ENCODE results near the gene CEP72. TPM values are rescaled to one million over a fixed set of nuclear protein-coding genes. Genes with fewer than 3 reads are reported as not detected.

Gene CEP72
- total RNA-seq, 1 donor from 2014 or later = 7.0 TPM

GRCh38 chr5:616484-617039 lies 4.4 kb downstream of the CEP72 start:
- DNase-seq (ENCODE audit: low read depth) = no peak
- peaks cover 8% of the 10 kb centered on the region for H3K36me3 Mint-ChIP-seq (ENCODE audit: low read depth, unreplicated experiment)
- H3K9ac ChIP-seq (ENCODE audit: low read length) = no peak overlapping the region

GRCh38 chr5:617896-618295 lies 5.8 kb downstream of the CEP72 start:
- H3K27ac ChIP-seq (ENCODE audit: low read depth, low read length) = no peak overlapping the region
- peaks cover 7% of the 10 kb centered on the region for H4K20me1 ChIP-seq (ENCODE audit: insufficient read depth, low read length)
- FAIRE-seq (no peak), DNase-seq (ENCODE audit: low read depth) (no peak)
- H3K27me3 ChIP-seq (ENCODE audit: insufficient read depth, low read length) = no peaks in the 10 kb centered on the region
- no peak overlapping the region for H3K27ac Mint-ChIP-seq (ENCODE audit: unreplicated experiment)
- H3K9ac ChIP-seq (ENCODE audit: low read length) = no peak overlapping the region
- H3K9me3 ChIP-seq (ENCODE audit: insufficient read depth, low read depth, low read length) = no peaks in the 10 kb centered on the region
- H3K4me1 ChIP-seq (ENCODE audit: insufficient read depth, low read length) = no peaks in the 10 kb centered on the region
- H3K4me3 Mint-ChIP-seq (ENCODE audit: unreplicated experiment) = no peak overlapping the region
- H3K36me3 Mint-ChIP-seq (ENCODE audit: low read depth, unreplicated experiment) = peaks cover 16% of the 10 kb centered on the region
- H2AFZ ChIP-seq (ENCODE audit: low read depth, low read length) = no peak overlapping the region
- peaks cover 54% of the 10 kb centered on the region for H3K79me2 ChIP-seq (ENCODE audit: insufficient read depth, low read length)
- H3K36me3 ChIP-seq (ENCODE audit: insufficient read depth, low read length) = peaks cover 4% of the 10 kb centered on the region
- H3K27me3 Mint-ChIP-seq (ENCODE audit: low read depth, unreplicated experiment) = peaks cover 2% of the 10 kb centered on the region
- H3K4me3 ChIP-seq (ENCODE audit: insufficient read depth, low read depth, low read length) = no peak overlapping the region
- peaks cover 3% of the 10 kb centered on the region for H3K9me3 Mint-ChIP-seq (ENCODE audit: unreplicated experiment)
- TF ChIP-seq CTCF (IDR thresholded peaks at IDR 0.05; ENCODE audit: insufficient read depth, low read depth, low read length) (no peak), EZH2 (IDR thresholded peaks at IDR 0.05; ENCODE audit: insufficient read depth, low read length) (no peak)
- no peak overlapping the region for H3K4me2 ChIP-seq (ENCODE audit: low read length)
- peaks cover 12% of the 10 kb centered on the region for H3K4me1 Mint-ChIP-seq (ENCODE audit: low read depth, unreplicated experiment)

More at GRCh38 chr5:616484-617039, 4.4 kb downstream of the CEP72 start:
- Histone ChIP-seq H3K79me2 (ENCODE audit: insufficient read depth, low read length) (peaks cover 59% of the 10 kb centered on the region), H3K36me3 (ENCODE audit: insufficient read depth, low read length) (peaks cover 4% of the 10 kb centered on the region), H3K4me1 (ENCODE audit: insufficient read depth, low read length) (peaks cover under 1% of the 10 kb centered on the region), H4K20me1 (ENCODE audit: insufficient read depth, low read length) (peaks cover 7% of the 10 kb centered on the region), H3K4me2 (ENCODE audit: low read length) (no peak overlapping the region), H3K4me3 (ENCODE audit: insufficient read depth, low read depth, low read length) (no peak overlapping the region), H3K27ac (ENCODE audit: low read depth, low read length) (no peak overlapping the region), H3K9me3 (ENCODE audit: insufficient read depth, low read depth, low read length) (no peaks in the 10 kb centered on the region), H3K27me3 (ENCODE audit: insufficient read depth, low read length) (no peaks in the 10 kb centered on the region), H2AFZ (ENCODE audit: low read depth, low read length) (peak overlapping the region; percentile 2)
- Mint-ChIP-seq H3K9me3 (ENCODE audit: unreplicated experiment) (peaks cover 3% of the 10 kb centered on the region), H3K4me3 (ENCODE audit: unreplicated experiment) (no peak overlapping the region), H3K27me3 (ENCODE audit: low read depth, unreplicated experiment) (no peaks in the 10 kb centered on the region), H3K4me1 (ENCODE audit: low read depth, unreplicated experiment) (peaks cover 13% of the 10 kb centered on the region), H3K27ac (ENCODE audit: unreplicated experiment) (peak overlapping the region; percentile 49)
- TF ChIP-seq EZH2 (IDR thresholded peaks at IDR 0.05; ENCODE audit: insufficient read depth, low read length) = no peak
- TF ChIP-seq CTCF (IDR thresholded peaks at IDR 0.05; ENCODE audit: insufficient read depth, low read depth, low read length) = no peak
- no peak for FAIRE-seq

- Histone ChIP-seq H4K20me1 (ENCODE audit: insufficient read depth, low read length) (peaks cover 4% of the 10 kb centered on the region), H3K9me3 (ENCODE audit: insufficient read depth, low read depth, low read length) (no peaks in the 10 kb centered on the region), H3K4me3 (ENCODE audit: insufficient read depth, low read depth, low read length) (no peak overlapping the region), H3K9ac (ENCODE audit: low read length) (no peak overlapping the region), H3K27ac (ENCODE audit: low read depth, low read length) (no peak overlapping the region), H3K79me2 (ENCODE audit: insufficient read depth, low read length) (peaks cover 48% of the 10 kb centered on the region), H3K4me1 (ENCODE audit: insufficient read depth, low read length) (no peaks in the 10 kb centered on the region), H3K36me3 (ENCODE audit: insufficient read depth, low read length) (peaks cover 4% of the 10 kb centered on the region), H3K27me3 (ENCODE audit: insufficient read depth, low read length) (no peaks in the 10 kb centered on the region), H2AFZ (ENCODE audit: low read depth, low read length) (no peak overlapping the region), H3K4me2 (ENCODE audit: low read length) (no peak overlapping the region)
- peaks cover 9% of the 10 kb centered on the region for H3K4me1 Mint-ChIP-seq (ENCODE audit: low read depth, unreplicated experiment)
- no peak for DNase-seq (ENCODE audit: low read depth)
- FAIRE-seq = no peak
- peaks cover 2% of the 10 kb centered on the region for H3K27me3 Mint-ChIP-seq (ENCODE audit: low read depth, unreplicated experiment)
- TF ChIP-seq EZH2 (IDR thresholded peaks at IDR 0.05; ENCODE audit: insufficient read depth, low read length) = no peak
- TF ChIP-seq CTCF (IDR thresholded peaks at IDR 0.05; ENCODE audit: insufficient read depth, low read depth, low read length) = no peak
- peaks cover 16% of the 10 kb centered on the region for H3K36me3 Mint-ChIP-seq (ENCODE audit: low read depth, unreplicated experiment)
- H3K9me3 Mint-ChIP-seq (ENCODE audit: unreplicated experiment) = peaks cover 3% of the 10 kb centered on the region
- no peak overlapping the region for H3K27ac Mint-ChIP-seq (ENCODE audit: unreplicated experiment)
- no peak overlapping the region for H3K4me3 Mint-ChIP-seq (ENCODE audit: unreplicated experiment)
Measured at GRCh38 chr5:618450-618849, 6.3 kb downstream of the CEP72 start.

Measured in astrocyte (in vitro differentiated cells and primary cell).